HG02588 (cell line): Measurements from ENCODE around the gene CDC14A.
"Not testable (repeated sequence)": the region's sequence is repeated elsewhere in the genome, so short reads cannot be mapped to it uniquely, and the experiment has no call there.

Experiments
- ATAC-seq: cut with Tn5 transposase; IDR thresholded peaks from one replicate; pipeline ENCODE4 v1.9.1; 2021; ENCODE audit warnings: mild to moderate bottlenecking, moderate library complexity; ENCODE audit not compliant: unreplicated experiment

The CDC14A gene

GRCh38 chr1:100397681-100398080 is 45.4 kb downstream of the CDC14A start:
- ATAC-seq, result no peak

GRCh38 chr1:100398648-100399047 is 46.3 kb downstream of the CDC14A start:
- ATAC-seq, result no peak

DNA sequence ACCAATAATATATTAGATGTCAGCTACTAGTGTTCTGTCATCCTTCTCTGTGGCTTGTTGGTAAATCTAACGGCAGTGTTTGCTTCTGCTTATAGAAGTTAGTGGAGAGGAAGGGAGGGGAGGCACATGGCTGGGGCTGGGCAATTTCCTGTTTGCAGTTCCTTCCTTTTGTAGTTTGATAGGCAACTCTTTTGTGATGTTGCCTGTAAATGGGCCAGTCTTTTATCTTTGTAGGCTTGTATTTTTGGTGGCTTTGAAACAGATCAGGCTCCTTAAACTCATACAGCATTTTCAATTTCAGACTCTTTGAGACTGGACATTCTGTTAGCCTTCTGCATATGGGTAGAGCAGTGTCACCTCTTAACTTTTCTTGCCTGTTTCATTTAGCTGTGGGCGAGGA is 48.1 kb downstream of the CDC14A start:
- no peak for ATAC-seq

DNA sequence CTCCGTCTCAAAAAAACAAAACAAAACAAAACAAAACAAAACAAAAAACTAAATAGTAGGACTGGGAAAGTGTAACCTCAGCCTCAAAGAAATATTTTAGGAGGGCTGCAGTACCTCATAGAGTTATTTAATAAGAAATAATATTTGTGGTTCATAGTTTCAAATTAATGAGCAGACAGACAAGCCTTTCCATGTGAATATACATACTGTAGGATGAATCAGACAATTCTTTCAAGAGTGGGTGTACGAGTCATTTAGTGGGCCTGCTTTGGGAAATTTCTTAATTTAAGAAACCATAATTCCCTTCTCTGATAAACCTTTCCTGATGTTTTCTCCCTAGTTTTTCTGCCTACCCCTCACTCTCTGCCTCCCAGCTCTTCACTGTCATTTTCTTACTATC is 52.5 kb downstream of the CDC14A start:
- no peak for ATAC-seq

DNA sequence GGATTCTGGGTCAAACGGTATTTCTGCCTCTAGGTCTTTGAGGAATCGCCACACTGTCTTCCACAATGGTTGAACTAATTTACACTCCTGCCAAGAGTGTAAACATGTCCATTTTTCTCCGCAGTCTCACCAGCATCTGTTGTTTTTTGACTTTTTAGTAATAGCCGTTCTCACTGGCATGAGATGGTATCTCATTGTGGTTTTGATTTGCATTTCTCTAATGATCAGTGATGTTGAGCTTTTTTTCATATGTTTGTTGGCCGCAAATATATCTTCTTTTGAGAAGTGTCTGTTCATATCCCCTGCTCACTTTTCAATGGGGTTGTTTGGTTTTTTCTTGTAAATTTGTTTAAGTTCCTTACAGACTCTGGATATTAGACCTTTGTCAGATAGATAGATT is 53.6 kb downstream of the CDC14A start:
- not testable (repeated sequence) for ATAC-seq

DNA sequence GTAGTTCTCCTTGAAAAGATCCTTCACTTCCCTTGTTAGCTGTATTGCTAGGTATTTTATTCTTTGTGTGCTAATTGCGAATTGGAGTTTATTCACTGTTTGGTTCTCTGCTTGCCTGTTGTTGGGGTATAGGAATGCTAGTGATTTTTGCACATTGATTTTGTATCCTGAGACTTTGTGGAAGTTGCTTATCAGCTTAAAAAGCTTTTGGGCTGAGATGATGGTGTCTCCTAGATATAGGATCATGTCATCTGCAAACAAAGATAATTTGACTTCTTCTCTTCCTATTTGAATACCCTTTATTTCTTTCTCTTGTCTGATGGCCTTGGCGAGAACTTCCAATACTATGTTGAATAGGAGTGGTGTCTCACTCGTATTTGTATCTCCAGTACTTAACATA is 55.1 kb downstream of the CDC14A start:
- not testable (repeated sequence) for ATAC-seq

DNA sequence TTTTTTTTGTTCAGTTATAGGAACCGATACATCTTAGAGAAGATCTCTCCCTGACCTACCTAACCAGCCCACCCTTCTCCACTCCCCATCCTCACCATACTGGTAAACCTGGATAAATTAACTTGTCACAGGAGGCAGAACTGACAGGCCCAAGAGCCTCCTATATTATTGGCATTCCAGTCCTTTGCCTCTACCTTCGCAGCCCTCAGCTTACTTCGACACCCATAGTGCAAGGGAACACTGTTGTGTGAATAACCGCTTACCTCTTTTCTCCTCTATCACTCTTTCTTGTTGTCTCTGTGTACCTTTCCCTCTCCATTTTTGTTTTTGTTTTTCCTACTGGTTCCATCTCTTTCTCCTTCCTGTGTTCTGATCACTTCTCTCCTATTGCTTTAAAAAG is 58.7 kb downstream of the CDC14A start:
- no peak for ATAC-seq

DNA sequence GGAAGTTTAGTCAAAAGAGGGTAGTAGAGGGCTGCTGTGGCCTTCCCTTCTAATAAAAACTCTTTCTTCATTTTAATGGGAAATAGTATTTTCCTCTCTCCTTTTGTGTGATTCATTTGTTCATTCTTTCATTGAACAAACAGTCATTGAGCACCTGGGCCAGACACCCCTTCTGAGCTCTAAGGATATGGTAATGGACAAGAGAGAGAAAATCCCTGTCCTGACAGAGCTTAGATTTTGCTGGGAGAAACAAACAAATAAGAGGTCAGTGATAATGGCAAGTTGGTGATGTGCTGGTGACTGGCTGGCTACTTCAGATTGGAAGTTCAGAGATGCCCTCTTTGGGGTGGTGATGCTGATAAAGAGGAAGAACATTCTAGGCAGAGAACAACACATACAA is 59.3 kb downstream of the CDC14A start:
- no peak for ATAC-seq

- no peak for ATAC-seq
These were observed 60.7 kb downstream of the CDC14A start for GRCh38 chr1:100413035-100413434.

DNA sequence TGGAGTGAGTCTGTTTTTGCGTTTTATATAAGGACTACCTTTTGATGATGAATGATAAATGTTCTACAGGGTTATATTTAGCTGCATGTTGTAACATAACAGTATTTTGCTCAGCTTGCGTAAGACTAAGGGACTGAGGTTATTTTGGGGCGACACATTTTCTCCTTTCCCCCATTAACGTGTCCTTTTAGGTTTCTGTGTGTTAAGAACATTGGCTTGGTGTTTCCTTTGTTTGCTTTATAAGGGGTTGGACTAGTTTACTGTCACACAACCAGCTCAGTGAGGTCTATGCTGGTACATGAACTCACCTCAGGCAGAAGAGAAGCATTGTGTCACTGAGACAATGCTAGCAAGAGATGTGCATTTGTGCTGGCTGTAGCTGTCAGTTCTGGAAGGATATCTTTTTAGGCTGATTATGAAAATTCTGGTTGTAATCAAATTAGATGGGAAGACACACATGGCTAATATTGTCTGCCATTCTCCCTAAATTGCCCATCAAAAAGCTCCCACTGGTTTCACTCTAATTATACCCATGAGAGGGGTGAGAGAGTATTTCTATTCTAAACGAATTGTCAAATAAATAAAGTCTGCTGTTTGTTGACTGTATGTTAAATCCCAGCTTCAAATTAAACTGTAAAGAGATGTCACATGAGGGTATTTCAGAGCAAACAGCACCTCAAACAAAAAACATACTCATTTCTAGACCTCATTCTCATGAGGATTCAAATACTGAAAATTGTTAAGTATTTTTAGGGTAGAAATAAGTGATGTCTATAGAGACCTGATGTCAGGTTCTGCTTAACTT is 62.6 kb downstream of the CDC14A start:
- no peak for ATAC-seq

DNA sequence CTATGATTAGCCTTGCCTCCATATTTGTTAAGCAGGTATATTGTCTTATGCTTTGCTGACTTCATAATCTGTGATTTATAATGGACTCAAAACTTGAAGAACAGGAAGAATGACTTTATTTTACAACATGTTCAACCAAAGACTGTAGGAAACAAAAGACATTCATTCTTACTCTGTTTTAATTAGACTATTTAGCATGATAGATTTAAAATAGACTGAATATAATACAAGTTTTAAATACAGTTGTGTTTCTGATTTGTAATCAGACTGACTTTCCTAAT is 63.1 kb downstream of the CDC14A start:
- ATAC-seq, result no peak

DNA sequence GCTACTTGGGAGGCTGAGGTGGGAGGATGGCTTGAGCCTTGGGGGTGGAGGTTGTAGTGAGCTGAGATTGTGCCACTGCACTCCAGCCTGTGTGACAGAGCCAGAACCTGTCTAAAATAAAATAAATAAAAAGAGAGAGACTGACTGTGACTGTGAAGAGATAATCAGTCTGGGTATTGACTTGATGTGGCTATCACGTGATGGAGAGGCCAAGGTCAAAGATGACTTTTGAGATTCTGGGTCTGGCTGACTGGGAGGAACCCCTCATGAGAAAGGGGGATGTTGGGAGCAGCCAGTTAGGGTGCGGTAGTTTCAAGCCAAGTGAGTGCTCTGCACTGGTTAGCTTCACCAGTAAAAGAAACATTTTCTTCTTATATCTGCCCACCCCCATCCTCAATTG is 66.8 kb downstream of the CDC14A start:
- no peak for ATAC-seq

GRCh38 chr1:100422065-100422464 is 69.8 kb downstream of the CDC14A start:
- no peak for ATAC-seq

- ATAC-seq, result peak; percentile 74
These were observed 71.6 kb downstream of the CDC14A start for GRCh38 chr1:100423832-100424337.

DNA sequence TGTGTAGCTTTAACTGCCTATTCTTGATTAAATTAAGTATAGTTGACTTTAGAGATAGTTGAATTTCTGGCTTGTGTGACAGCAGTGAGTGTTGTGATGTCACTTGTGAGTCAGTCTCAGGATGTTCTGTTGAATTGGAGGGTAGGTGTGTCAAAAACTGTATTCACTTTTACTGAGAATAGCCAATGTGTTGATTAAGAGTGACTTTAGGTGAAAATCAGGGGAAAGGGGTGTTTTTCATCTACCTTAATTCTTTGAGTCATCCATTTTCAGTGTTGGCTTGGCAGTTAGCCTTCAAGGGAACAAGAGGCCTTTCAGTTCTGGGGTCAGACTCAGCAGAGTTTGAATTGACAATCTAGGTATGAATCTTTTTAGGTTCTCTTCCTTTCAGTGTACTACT is 75.9 kb downstream of the CDC14A start:
- ATAC-seq, result no peak

GRCh38 chr1:100430325-100430756 is 78.0 kb downstream of the CDC14A start:
- ATAC-seq, result no peak

DNA sequence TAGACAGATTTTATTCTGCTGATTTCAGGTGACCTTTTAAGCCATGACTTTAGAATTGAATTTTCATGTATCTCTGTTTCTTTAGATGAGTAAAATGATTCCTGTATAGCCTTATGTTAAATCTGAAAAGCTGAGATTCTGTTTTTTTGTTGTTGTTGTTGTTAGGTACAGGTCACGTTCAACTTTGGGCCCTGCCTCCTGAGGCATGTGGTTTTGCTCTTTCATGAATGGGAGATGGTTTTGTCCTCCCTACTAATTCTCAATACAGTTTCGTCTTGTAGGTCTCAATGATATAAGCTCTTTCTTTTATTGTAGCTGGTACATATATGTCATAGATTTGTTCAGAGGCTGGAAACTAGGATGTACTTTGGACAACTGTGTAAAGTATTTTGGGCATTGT is 79.6 kb downstream of the CDC14A start:
- ATAC-seq, result no peak

DNA sequence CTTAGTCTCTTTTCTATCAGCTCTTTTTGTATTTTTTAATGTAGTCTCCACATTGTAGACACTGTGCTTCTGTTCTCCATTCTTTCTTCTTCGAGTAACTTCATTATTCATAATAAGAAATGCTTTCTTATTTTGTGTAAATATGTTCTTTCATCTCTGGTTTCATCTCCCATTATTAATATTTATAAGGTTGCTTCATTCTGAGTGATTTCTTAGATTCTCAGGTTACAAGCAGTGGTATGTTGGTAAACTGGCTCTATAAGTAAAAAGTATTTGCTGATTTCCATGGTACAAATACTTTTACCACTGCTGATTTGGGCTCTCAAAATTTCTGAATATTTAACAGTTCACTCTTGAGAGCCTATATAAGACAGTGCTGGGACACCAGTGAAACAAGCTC is 81.3 kb downstream of the CDC14A start:
- ATAC-seq, result no peak

- no peak for ATAC-seq
These were observed 82.5 kb downstream of the CDC14A start for GRCh38 chr1:100434831-100435230.

DNA sequence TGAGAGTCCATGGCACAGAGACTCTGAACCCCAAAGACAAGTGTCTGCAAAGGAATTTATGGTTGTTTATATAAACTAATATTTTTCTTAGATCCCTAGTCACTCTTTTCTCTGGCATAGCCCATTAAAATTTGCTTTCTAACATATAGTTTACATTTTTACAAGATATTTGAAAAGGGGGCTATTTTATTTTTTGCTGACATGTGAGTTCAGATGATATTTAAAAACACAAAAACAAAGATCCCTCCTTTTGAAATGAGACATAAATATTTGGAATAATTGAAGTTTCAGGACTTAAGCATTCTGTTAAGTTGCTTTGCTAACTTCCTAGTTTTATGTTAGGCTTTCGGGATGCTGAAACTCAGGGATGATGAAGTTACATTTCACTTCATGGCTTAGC is 86.1 kb downstream of the CDC14A start:
- ATAC-seq, result no peak

GRCh38 chr1:100438789-100439188 is 86.5 kb downstream of the CDC14A start:
- ATAC-seq, result no peak

DNA sequence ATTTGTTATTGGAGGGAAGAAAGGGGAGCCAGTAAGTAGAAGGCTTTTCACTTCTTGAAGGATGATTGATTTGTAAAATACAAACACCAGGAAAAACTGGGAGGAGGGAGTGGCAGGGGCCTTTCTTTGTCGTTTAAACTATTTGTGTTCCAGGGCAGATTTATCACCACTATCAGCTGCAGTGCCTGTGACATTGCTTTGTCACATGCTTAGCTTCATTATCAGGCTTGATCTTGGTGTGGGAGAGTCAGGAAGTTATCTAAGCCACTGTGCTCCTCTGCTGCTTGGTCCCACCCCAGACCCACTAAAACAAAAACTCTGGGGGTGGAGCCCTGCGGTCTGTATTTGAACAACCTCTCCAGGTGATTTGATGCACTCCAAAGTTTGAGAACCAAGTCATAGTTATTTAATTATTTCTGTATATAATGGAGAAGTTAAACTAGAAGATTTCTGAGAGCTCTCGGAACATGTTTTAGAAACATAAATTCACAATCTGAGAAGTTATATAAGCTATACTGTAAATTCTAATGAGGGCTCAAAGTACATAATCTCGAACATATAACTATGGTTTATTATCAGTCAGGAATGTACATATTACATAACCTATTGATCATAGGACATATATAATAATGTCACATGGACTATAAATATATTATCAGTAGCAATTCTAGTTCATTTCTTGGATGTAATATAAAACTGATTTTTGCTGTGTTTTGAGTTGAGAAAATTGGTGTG is 87.9 kb downstream of the CDC14A start:
- ATAC-seq, result no peak
